ENCODE measurements around the gene UBTD2.

DNA sequence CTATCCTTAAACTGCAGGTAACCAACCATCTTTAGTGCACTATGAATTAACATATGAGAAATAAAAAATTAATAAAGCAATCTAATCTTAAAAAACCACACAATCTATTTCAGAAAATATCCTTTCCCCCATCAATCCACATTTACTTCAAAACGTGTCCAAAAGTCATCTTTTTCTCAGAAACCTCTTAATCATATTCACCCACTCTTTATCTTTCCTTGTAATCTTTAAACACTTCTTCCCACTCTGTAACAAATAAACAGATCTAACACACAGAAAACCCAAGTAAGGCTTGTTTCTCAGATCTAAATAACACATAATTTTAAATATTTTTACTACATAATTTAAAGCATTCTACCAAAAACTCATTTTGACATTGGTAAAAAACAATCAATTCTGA, 45.2 kb downstream of the UBTD2 start:
- TF ChIP-seq CTCF (IDR thresholded peaks at IDR 0.05) (no peak), ZFX (IDR thresholded peaks at IDR 0.05; ENCODE audit: borderline replicate concordance) (no peak)
